ENCODE results near the gene STAT5B.

The STAT5B gene

DNA sequence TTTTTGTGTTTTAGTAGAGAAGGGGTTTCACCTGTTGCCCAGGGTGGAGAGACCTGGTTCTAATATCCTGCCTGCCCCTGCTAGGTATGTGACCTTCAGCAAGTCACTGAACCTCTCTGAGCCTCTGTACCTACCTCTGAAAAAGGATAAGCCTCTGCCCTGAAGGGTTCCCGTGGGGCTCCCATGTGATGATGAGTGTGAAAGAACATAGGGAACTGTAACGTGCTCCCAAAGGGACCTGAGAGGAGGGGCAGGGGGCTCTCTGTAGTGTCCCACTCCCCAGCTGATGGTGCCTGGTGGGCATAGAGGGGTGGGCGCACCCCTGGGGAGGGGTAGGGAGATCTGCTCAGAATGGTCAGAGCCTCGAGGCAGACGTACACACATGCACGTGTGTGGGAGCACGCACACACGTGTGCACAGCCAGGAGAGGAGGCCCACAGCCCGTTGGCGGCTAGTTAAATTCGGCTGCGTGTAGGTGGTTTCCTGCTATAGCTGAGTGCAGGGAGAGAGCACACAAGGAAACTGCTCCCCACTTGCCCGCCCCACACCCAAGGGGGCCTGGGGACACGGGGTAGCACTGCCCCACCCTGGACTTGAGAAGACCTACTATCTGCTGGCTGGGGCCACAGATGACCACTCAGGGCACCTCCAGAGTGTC, 101.9 kb downstream of the STAT5B start:
- DNase-seq = no peak

DNA sequence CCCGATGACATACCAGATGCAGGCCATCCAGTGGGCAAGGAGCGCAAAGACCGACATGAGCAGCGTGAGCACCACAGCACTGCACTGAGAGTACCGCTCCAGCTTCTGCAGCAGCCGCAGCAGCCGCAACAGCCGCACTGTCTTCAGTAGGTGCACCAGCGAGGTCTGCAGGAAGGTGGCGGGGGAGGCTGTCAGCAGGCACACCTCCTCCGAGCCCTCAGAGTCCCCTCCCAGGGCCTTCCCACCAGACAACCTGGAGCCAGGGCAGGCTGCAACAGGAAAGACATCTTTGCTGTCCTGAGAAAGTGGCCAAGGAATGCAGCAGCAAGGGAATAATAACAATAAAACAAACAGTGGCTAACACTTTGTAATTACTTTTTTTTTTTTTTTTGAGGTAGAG, 104.4 kb downstream of the STAT5B start:
- DNase-seq = no peak

DNA sequence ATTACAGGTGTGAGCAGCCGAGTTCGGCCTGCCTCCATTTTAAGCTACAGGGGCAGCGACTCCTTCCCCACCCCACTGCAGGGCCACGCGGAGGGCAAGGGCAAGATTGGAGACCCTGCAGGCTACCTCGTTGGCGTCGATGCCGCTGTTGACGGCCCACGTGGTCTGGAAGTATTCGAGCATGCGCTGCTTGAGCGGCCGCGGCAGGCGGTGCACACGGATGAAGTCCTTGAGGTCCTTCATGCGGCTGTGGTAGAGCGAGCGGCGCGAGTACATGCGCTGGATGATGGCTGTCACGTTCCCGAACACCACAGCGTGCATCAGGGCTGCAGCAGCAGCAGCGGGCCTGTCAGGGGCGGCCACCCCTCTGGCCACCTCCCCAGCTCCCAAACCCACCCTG, 106.8 kb downstream of the STAT5B start:
- DNase-seq = no peak

DNA sequence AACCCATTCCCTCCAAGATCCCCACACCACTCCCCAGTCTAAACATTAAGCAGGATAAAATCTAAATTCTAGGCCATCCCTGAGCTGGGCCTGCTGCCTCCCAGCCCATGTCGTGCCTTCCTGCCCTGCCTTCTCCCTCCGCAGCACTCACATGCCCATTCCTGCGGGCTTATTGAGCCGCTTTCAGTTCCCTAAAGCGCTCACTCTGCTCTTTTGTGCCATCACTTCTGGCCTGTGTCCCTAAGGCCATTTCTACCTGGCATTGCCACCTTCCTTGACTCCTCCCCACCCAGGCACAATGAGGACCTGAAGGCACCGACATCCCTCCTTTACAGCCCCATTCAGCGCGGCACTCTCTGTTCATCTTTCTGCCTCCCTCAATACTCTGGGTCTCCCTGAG, 108.4 kb downstream of the STAT5B start:
- no peak for DNase-seq

DNA sequence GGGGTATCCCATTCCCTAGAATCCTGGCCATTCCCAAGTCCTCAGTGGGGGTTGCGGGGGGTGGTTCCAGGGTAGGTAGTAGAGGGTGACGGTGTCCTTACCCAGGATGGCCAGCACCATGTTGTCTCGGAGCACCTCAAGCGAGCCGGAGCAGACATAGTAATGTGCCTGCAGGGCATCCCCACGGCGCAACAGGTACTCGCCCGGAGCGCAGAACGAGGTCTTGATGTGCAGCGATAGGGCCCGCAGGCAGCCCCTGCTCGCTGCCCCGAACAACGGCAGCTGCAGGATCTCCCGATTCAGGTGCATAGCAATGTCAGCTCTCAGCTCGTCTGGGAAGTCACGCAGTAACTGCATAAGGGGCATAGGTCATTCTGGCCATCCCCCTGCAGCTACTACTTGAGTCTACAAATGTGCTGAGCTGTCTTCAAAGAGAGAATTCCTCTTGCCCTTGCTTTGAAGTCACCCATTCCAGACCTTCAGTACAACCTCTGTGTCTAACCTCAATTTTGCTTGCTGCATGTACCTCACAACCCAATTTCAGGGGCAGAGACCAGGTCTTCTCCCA, 109.9 kb downstream of the STAT5B start:
- no peak for DNase-seq

DNA sequence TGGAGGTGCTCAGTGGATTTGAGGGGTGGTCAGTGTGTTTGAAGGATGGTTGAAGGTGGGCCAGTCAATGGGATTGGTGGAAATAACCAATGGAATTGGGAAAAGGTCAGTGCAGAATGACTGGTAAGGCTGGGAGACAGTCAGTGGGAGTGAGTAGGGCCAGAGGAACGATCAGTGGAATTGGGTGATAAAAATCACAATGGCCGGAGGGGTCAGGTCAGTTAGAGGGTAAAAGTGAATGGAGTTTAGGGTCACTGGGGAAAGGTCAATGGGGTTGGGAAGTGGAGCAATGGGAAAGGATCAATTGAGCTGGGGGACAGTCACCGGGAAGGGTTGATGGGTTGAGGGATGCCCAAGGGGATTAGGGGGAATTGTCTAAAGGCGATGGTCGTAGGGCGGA, 110.4 kb downstream of the STAT5B start:
- DNase-seq = no peak

DNA sequence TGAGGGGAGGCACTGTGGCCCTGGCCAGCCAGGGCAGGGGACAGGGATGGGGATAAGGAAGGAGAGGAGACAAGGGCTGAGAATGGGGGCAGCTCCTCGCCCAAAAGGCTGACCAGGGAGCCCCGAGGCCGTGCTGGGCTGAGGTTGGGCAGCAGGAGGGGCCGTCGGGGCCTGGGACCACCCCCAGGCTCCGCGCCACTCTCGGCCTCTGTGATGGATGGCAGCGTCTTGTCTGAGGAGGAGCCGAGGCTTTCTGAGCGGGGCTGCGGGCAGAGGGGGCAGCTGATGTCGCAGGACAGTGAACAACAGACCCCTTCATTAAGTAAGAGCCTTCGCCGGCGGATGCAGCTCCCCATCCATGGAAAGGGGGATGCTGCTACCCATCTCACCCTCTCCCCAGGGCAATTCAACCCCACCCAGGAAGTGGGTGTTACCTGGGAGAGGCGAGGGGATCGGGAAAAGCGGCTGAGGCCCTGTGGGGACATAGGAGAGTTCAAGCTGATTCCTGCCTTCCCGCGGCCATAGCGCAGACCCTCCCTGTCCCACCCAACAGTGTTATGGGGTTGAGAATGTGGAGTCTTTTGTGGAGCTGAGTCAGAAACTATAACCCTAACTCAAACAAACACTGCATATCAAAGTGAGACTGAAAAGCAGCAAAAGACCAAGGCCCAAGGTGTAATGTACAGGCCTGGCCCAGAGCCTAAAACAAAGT, 112.3 kb downstream of the STAT5B start:
- no peak for DNase-seq

DNA sequence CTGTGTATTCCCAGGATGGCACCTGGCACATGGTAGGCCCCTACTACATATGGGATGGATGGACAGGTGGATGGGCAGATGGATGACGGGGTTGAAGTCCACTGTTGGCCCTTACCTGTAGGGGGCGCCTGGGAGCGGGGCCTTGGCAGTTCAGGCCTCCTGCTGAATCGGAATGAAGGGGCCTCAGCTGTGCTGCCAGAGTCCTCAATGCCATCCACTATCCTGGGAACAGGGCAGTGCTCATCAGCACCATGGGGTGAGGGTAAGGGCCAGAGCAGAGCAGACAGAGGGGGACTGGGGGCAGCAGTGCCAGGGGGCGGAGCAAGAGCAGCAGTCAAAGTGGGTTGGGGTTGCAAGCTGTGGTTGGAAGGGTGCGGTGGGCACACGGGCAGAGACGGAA, 113.1 kb downstream of the STAT5B start:
- DNase-seq = peak; percentile 48

DNA sequence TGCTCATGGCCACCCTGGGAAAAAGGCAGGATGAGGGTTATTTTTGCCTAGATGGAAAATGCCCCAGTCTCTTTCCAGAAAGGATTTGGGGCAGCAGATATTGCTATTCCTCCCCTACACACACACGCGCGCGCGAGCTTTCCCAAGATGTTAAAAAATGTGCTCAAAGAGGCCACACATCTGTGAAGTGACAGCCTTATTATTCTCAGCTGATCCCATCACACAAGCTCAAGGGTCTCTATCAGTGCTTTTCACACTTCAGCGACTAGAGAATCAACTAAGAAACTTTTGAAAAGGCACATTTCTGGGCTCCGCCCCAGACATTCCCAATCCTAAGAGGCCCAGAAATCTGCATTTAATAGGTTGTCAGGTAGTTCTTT, 115.7 kb downstream of the STAT5B start:
- no peak for DNase-seq

DNA sequence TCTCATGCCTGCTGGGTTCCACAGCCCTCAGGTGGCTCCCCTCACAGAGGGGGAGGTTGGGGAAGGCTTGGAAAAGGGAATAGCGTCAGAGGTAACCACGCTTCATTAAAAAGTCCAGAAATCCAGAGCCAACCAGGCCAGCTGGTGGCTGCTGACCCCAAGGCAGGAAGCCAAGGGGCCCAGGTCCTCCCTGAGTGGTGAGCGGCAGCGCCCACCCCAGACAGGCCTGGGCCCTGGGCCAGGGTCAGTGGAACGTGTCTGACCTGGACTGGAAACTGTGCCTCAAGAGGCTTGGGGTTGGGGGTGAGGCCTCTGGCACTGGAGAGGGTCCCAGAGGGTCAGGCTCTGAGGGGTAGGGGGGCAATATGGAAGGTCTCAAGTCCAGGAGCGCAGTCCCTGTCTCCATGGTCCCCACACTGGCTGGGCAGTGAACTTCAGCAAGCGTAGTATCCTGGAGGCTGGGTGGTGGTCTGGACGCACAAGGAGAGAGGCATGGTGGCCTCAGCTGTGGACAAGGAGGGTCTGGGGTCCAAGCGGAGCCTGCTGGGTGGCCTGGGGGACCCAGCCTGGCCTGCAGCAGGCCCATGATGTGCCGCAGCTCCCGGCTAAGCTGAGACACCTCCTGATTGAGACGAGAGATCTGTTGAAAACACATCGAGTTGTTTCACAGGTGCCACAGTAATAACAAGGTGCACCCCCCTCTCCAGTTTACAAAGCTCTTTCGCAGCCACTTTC, 116.2 kb downstream of the STAT5B start:
- DNase-seq = no peak

DNA sequence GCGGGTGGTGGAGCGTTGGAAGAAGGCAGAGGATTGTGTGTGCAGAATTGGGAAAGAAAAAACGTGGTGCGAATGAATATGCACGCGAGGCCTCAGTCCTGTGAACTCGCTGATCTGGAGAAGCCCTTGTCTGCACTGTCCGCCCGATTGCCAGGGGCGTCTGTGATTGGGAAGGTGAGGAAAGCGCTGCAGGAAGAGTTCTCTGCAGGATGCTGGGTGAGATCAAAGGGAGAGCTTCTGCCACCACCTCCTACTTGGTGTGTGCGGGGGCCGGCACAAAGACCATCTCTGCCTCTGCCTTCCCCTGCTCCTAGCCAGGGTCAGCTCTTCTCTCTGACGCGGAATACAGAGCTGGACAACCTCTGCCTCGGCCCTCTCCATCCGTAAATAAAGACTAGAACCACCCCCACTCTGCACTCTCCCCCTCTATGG, 120.6 kb downstream of the STAT5B start:
- DNase-seq = peak; percentile 75

DNA sequence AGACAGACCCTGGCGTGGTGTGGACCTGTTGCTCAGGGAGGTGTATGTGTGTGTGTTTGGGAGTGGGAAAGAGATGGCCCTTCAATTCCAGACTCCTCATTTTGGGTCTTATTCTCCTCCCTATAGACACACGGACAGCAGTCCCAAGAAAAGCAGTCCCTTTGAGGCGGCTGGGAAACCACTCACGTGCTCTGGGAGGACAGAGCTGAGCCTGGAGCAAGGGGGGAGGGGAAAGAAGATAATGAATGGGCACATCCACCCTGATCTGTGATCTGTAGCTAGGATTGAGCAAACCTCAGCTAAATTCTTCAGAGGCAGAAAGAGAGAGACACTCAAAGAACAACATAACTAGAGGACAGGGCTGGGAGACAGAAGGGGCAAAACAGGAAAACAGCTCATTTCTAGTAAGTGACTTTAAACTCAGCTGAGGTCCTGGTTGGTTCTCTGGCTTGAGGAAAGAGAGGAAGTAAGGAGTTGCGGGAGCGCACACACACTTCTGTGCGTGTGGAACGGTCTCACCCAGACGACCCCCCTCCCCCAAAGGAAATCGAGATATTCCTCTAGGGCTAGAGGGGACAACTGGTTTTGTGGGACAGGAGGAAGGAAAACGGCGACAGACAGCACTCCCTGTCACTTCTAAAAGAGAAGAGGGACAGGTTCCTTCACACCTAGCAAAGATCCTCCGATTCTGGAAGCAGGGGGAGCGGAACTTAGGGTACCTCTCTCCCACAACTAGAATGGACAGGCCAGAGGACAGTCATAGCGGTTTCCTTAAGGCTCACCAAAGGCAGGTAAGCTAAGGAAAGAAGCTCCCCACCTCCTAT, 122.1 kb downstream of the STAT5B start:
- DNase-seq = peak; percentile 54
